ENCODE results near the gene PIN1.

Gene PIN1

GRCh38 chr19:9850235-9850959 is 15.3 kb downstream of the PIN1 start:
- CTCF ChIA-PET = no interaction called here
- TF ChIP-seq CTCF (IDR thresholded peaks at IDR 0.05; ENCODE audit: insufficient read depth, low read length, missing control alignments) = no peak
- POLR2A ChIA-PET = no interaction called here
- no peak overlapping the region for H3K4me3 ChIP-seq (ENCODE audit: low read depth, low read length)
- DNase-seq (ENCODE audit: low read depth, low spot score) = no peak

- DNase-seq (ENCODE audit: low read depth, low spot score) = no peak
- no peak for TF ChIP-seq CTCF (IDR thresholded peaks at IDR 0.05; ENCODE audit: insufficient read depth, low read length, missing control alignments)
- H3K4me3 ChIP-seq (ENCODE audit: low read depth, low read length) = no peak overlapping the region
- ChIA-PET POLR2A (no interaction called here), CTCF (no interaction called here)
Observed at GRCh38 chr19:9854282-9854846, 19.2 kb downstream of the PIN1 start.

GRCh38 chr19:9856609-9857008 is 21.5 kb downstream of the PIN1 start:
- DNase-seq (ENCODE audit: low read depth, low spot score) = no peak
- no peak overlapping the region for H3K4me3 ChIP-seq (ENCODE audit: low read depth, low read length)
- TF ChIP-seq CTCF (IDR thresholded peaks at IDR 0.05; ENCODE audit: insufficient read depth, low read length, missing control alignments) = no peak
- ChIA-PET POLR2A (interaction anchor here (1.4 kb wide), 1 partner anchor 29 kb away, joined by 3 read pairs; the partner anchor contains the start of gene UBL5), CTCF (interaction anchor here (3.2 kb wide), 1 partner anchor 10 kb away, joined by 23 read pairs; no protein-coding TSS in a partner anchor)

GRCh38 chr19:9857076-9857721 is 22.1 kb downstream of the PIN1 start:
- no peak for TF ChIP-seq CTCF (IDR thresholded peaks at IDR 0.05; ENCODE audit: insufficient read depth, low read length, missing control alignments)
- DNase-seq (ENCODE audit: low read depth, low spot score) = no peak
- ChIA-PET CTCF (interaction anchor here (3.2 kb wide), 1 partner anchor 10 kb away, joined by 23 read pairs; no protein-coding TSS in a partner anchor), POLR2A (interaction anchor here (1.4 kb wide), 1 partner anchor 29 kb away, joined by 3 read pairs; the partner anchor contains the start of gene UBL5)
- no peak overlapping the region for H3K4me3 ChIP-seq (ENCODE audit: low read depth, low read length)

- no peak for TF ChIP-seq CTCF (IDR thresholded peaks at IDR 0.05; ENCODE audit: insufficient read depth, low read length, missing control alignments)
- no peak overlapping the region for H3K4me3 ChIP-seq (ENCODE audit: low read depth, low read length)
- POLR2A ChIA-PET = no interaction called here
- CTCF ChIA-PET = interaction anchor here (3.2 kb wide), 1 partner anchor 11 kb away, joined by 23 read pairs; no protein-coding TSS in a partner anchor
- no peak for DNase-seq (ENCODE audit: low read depth, low spot score)
Observed at GRCh38 chr19:9857920-9858746, 23.0 kb downstream of the PIN1 start.

Measured in AG04449 (cell line).